ENCODE measurements around the gene PWWP2A. TPM values are rescaled to one million over a fixed set of nuclear protein-coding genes. Genes with fewer than 3 reads are reported as not detected.
A peak's percentile ranks its signal among the peaks of the same experiment; 100 is the strongest.
"Not testable (repeated sequence)": the region's sequence is repeated elsewhere in the genome, so short reads cannot be mapped to it uniquely, and the experiment has no call there.

Gene PWWP2A
- total RNA-seq, 1 experiment from 2014 or later: 22.1 TPM

DNA sequence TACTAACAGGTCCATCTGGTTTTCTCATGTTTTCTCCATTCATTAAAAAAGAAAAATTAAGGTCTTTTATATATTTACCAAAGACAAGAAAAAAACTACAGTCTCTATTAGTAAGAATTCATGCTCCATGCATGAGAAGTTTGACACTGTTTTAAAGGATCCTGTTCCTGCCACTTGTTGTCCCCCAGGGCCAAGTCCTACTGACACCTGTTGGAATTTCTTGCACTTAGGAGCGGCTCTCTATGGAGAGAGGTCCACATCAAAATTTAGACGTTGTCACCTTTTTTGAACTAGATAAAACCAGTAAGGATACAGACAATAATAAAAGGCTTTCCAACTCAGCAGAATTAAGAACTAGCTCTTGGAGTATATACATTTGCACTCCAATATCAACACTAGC is 42.3 kb downstream of the PWWP2A start:
- DNase-seq (ENCODE audit: low read depth): no peak

DNA sequence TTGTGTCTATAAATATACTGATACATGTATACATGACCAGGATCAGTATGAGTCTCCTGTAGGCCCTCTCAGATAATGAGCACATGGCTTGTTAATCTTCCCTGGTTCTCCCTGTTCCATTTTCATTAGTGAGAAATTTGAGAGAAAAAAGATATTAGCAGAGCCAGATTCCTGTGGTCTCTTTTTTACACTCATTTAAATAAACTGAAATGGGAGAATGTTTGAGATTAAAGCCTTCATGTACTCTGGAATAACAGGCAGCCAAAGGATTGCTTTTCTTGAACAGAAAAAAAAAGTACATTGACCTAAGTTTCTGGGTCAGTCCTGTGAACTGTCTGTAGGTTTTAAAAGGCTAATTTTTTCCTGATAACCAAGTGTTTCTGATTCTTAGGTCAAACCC is 44.2 kb downstream of the PWWP2A start:
- no peak for DNase-seq (ENCODE audit: low read depth)

DNA sequence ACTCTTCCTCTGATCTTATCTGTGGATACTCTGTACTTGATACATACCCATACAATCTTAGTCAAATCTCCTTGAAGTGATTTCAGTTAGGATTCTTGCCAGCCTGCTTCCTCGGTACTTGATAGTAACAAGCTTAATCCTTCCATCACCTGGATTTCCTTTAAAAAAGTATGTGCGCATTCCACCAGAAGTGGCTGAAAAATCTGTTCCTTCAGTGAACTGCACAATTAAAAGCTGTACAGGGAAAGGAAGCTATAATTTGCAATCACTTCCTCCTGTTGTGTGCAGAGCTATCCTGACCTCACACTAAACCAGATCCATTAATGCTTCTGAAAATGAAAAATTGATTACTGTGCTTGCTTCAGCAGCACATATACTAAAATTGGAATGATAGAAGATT is 47.3 kb downstream of the PWWP2A start:
- DNase-seq (ENCODE audit: low read depth): no peak

DNA sequence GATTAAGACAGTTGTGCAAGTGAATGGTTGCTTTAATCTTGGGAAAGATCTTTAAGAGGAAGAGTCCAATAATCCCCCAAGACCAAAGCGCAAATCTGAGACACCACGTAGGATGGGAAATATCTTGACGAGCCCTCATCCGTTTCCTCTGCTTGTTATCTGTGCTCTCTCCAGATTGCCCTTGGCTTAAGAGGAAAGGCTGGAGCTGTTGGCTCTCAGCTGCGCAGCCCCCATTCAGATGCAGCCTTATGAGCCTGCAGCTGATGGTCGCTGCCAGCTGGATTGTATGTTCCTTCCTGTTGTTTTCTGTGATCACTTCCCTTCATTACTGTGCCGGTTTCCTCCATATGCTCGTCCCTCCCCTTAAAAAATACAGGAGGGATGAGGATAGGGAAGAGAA is 47.7 kb downstream of the PWWP2A start:
- DNase-seq (ENCODE audit: low read depth): no peak

DNA sequence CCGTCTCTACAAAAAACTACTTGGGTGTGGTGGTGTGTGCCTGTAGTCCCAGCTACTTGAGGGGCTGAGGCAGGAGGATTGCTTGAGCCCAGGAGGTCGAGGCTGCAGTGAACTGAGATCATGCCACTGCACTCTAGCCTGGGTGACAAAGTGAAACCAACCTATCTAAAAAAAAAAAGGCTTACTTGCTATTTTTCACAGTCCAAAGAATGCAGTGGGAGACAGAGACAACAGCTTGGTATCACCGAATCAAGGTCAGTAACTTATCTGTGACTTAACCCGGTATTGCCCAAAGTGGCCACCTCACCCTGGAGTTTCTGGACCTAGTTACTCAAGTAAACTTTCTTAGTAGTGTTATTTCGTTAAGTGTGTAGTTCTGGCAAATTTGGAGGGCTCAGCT is 50.1 kb downstream of the PWWP2A start:
- not testable (repeated sequence) for DNase-seq (ENCODE audit: low read depth)

DNA sequence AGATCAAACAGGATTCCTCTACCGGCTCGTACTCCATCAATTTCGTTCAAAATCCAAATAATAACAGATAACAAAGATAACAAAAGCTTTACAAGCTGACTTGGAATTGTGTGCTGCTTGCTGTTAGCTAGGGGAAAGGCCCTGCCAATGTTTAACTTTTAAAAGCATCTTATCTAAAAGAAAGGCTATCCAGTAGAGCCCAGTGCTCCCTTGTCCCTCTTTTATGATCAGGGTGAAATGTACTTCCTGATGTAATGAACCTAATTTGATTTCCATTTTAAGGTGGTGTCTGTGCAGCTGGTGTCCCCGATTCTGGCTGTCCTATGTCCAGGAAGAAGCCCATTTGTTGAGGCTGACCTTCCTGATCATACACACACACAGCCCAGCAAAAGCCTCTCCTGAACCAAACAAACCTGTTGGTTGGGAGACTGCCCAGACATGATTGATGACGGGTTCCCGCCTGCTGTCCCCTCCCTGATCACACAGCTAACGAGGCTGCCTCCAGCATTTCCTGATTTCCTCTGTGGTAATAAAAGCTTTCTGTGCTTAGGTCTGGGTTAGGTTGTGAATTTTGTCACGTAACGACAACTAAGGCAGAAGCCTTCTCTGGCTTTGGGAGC is 54.1 kb downstream of the PWWP2A start:
- no peak for DNase-seq (ENCODE audit: low read depth)

DNA sequence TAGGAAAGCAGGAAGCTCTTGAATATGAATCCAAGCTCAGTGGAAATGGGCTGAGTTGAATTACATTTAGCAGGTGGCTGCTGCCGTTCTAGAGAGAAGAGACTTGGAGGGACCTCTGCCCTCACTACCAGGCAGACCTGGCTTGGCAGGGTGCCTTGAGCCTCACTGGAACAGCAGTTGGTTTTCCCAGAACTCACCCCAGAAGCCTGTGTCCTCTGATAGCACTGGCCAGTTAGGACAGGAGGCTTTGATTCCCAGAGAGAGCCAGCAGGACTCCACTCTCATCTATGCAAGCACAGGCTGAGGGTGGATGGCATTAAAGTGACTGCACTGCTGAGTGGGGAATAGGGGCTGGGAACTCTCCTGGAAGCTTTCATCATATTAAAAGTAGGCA is 54.8 kb downstream of the PWWP2A start:
- no peak for DNase-seq (ENCODE audit: low read depth)

DNA sequence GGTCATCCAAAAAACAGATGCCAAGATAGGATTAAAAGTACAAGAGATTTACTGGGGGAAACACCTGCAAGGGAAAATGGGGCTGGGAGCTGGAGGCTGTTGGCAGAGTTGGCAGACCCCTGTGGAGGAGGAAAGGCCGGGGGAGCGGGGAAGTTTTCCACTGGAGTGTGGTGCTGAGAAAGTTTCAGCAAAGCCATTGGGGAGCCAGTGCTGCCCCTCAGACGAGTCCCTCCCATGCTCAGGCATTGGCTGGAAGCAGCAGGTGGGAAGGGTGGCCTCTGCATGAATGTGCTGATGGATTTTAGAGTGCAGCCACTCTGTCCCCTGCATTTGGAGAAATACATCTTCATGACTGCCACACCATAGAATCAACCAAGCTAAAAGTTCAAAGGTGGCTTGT is 57.5 kb downstream of the PWWP2A start:
- DNase-seq (ENCODE audit: low read depth): no peak

DNA sequence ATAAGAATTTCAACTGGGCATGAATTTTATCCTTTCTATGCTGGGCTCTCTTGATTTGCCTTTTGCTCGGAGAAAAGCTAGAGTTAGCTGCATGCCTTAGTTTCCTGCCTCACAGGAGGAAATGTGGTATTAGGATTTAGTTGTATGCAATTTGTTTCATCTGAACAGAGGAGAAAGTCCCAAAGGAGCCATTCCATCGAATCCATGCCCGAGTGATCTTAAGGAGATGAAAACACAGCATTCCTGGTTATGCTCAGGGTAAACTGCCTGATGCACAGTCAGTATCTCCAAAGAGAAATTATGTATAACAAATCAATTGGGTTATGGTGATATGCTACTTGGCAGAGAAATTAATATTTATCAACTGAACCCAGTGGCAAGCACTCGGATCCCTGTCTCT is 59.2 kb downstream of the PWWP2A start:
- DNase-seq (ENCODE audit: low read depth): no peak

DNA sequence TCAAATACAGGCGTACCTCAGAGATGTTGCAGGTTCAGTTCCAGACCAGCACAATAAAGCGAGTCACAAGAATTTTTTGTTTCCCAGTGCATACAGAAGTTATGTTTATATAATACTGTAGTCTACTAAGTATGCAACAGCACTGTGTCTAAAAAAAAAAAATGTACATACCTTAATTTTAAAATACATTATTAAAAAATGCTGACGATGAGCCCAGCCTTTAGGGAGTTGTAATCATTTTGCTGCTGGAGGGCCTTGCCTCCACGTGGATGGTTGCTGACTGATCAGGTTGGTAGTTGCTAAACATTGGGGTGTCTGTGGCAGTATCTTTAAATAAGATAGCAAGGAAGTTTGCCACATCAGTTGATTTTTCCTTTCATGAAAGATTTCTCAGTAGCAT is 62.0 kb downstream of the PWWP2A start:
- no peak for DNase-seq (ENCODE audit: low read depth)

DNA sequence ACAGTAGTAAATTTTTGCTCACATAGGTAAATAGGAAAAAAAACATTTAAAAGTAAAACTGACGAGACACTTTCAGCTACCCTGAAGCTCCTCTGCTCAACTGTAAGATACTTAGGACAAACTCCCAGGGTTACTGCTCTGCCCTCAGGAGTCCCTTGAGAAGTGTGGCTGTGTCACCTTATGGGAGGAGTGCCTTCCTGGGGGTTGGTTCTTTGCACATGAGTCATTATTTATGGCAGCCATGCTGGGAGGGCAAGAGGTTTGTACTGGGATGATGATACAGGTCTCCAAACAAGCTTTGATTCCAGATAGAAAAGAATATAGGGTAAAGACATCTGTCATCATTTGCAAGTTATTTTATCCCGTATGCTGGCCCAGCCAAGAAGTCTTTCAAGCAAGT is 64.4 kb downstream of the PWWP2A start:
- peak; percentile 45 for DNase-seq (ENCODE audit: low read depth)

DNA sequence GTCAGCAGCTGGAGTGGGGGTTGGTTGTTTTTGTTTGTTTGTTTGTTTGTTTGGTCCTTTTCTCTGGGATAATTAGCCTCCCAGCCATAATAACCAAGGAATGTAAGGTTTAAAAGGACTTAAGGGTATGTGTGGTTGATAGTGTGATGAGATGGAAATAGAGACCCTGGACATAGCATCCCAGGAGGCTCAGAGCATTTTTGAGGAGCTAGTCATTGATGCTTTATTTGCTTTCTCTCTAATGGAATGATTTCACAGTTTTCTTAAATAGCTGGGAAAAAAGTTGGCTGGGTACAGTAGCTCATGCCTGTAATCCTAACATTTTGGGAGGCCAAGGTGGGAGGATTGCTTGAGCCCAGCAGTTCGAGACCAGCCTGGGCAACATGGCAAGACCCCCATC is 65.2 kb downstream of the PWWP2A start:
- peak; percentile 21 for DNase-seq (ENCODE audit: low read depth)

DNA sequence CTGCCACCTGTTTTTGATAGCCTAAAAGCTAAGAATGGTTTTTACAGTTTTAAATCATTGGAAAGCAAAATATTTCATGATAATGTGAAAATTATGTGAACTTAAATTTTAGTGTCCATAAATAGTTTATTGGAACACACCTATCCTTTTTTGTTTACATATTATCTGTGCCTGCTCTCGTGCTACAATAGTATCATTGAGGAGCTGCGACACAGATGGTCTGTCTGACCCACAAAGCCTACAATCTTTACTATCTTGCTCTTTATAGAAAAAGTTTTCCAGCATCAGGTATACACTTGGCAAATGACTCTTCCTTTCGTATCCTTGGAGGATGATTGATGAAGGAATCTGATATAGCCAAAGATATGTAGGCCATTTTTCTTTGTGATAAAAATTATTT is 70.2 kb downstream of the PWWP2A start:
- no peak for DNase-seq (ENCODE audit: low read depth)

DNA sequence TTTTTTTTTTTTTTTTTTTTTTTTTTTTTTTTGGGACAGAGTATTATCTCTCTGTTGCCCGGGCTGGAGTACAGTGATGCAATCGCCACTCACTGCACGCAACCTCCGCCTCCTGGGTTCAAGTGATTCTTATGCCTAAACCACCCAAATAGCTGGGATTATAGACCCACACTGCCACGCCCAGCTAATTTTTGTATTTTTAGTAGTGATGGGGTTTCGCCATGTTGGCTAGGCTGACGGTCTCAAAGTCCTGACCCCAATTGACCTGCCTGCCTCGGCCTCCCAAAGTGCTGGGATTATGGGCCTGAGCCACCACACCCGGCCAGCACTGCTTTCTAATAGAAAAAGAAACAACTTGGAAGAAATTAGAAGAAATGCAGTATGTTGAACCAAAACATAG is 71.1 kb downstream of the PWWP2A start:
- no peak for DNase-seq (ENCODE audit: low read depth)

DNA sequence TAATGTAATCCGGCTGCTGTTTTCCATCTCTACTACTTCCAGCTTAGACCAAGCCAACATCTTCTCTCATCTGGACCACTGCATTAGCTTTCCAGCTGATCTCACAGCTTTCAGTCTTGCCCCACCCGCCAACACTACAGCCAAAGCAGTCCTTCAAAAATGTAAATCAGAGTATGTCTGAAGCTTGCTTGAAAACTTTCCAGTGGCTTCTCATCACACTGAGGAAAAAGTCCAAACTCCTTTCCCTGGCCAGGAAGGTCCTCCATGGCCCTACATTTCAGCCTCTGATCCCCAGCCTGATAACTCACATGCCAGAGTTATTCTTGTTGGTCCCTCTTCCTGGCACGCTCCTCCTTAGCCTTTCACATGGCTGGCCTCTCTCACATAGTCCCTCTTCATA is 71.8 kb downstream of the PWWP2A start:
- no peak for DNase-seq (ENCODE audit: low read depth)

DNA sequence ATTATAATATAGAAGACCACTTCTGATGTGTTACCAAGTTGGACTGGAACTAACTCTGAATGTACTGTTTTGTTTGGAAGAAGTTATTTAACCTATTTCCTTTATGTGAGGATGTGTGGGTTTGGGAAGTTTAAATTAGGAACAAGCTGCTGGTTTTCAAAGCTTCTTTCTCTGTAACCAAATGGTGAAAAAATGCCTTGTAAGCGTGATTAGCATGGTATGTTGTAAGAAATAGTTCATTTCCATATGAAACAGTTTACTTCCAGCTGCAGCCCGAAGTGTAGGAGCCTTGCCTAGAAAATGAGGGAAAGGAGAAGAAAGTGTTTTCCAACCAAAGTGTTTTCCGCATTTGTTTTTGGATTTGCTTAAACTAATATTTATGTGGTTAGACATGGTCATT is 74.3 kb downstream of the PWWP2A start:
- no peak for DNase-seq (ENCODE audit: low read depth)

DNA sequence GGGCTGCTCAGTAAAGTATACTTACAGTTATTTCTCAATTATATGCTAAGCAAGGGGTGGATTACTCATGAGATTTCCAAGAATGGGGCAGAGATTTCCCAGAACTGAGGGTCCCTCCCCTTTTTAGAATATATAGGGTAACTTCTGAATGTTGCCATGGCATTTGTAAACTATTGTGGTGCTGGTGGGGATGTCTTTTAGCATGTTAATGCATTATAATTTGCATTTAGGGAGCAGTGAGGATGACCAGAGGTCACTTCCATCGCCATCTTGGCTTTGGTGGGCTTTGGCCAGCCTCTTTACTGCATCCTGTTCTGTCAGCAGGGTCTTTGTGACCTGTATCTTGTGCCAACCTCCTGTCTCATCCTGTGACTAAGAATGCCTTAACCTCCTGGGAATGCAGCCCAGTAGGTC is 74.9 kb downstream of the PWWP2A start:
- no peak for DNase-seq (ENCODE audit: low read depth)

DNA sequence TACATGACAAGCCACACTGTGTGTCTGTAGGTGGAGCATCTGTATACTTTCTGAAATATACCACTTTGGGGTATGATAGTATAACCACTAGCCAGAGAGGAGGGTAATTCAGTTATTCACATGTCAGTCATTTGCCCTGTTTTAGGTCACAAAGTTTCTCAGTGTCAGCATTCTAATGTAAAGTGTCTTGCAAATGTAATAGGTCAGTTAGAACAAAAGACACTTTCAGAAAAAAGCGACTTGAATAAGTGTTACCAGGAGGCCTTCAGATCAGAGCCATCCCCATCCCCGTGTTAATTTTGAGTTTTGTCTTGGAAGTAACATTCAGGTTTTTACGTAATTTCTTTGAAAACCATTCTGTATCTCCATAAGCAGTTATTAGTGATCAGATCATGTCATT is 76.6 kb downstream of the PWWP2A start:
- DNase-seq (ENCODE audit: low read depth): no peak

Other genes with a start within 250 kb of the PWWP2A start
- 0.71 and 1.1 TPM in 2 replicates for gene ADRA1B, start 203.0 kb downstream of the PWWP2A start, total RNA-seq (2014; rRNA removed)
- gene TTC1, start 110.3 kb downstream of the PWWP2A start, total RNA-seq (2014; rRNA removed): 55.5 and 63.7 TPM in 2 replicates
- not detected in 2 replicates for gene FABP6, start 110.1 kb upstream of the PWWP2A start, total RNA-seq (2014; rRNA removed)
- 2.0 and 2.7 TPM in 2 replicates for gene CCNJL, start 193.1 kb upstream of the PWWP2A start, total RNA-seq (2014; rRNA removed)